MV-4-11 (cell line): ENCODE measurements around the gene RRAGD.

Experiments
- DNase-seq: peaks from one replicate; lab custom pipeline; 2025; lab: John Stamatoyannopoulos, UW

RRAGD gene

DNA sequence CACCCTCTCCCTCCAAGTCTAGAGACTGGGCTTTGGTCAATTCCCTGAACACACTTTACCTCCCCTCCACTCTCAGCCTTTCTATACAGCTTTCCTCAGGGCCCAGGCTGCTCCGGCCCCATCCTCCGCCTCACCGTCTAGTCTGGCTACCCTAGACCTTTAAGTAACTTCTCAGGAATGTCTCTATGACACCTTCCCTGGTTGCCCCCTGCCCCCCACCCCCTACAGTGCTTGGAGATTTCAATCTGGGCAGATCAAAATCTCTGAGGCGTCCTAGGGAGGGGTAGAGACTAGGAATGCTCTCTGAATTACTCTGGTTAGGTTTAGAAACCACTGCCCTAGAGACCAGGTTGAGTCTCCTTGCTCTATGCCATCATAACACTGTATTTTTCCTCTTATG is 65.6 kb downstream of the RRAGD start:
- DNase-seq = no peak

DNA sequence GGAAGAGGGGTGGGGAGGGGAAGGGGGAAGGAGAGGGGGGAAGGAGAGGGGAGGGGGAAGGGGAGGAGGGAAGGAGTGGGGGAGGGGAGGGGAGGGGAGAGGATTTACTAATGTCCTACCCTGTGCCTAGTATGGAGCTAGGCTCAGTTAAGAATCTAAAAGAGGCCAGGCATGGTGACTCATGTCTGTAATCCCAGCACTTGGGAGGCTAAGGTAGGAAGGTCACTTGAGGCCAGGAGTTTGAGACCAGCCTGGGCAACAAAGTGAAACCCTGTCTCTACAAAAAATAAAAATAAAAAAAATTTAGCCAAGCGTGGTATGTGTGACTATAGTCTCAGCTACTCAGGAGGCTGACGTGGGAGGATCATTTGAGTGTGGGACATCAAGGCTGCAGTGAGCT is 72.5 kb downstream of the RRAGD start:
- DNase-seq = no peak

DNA sequence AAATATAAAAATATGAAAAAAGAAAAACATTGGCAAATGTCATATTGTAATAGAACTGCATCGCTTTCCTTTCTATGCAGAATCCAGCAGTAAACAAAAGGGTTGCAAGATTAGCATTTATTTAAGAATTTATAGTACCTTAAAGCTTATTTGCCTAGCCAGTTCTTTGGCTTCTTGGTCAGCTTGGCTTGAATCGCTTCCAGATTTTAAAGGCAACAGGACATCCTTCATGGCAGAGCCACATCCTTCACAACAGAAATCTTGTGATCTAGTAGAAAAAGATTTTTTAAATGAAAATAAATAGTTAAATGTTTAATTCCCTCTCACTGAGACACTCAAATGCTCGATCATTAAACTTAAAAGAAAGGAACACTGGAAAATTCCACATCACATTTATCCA is 76.9 kb downstream of the RRAGD start:
- no peak for DNase-seq

DNA sequence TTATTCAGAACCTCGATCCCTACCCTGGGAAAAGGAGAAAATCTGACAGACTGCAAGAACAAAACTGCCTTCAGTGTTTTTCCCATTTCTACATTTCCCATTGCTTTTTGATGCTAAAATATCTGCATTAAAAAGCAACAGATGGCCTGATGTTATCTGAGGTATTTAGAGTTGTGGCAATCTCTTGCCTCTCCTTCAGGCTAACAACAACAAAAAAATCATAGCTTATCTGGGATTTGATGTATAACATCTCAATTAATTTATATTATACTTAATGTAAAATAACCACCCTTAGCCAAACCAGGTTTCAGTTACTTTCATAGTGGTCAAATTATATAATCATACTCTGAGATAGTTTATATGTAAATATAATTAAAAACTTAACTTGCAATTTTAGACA is 81.2 kb downstream of the RRAGD start:
- DNase-seq = no peak

DNA sequence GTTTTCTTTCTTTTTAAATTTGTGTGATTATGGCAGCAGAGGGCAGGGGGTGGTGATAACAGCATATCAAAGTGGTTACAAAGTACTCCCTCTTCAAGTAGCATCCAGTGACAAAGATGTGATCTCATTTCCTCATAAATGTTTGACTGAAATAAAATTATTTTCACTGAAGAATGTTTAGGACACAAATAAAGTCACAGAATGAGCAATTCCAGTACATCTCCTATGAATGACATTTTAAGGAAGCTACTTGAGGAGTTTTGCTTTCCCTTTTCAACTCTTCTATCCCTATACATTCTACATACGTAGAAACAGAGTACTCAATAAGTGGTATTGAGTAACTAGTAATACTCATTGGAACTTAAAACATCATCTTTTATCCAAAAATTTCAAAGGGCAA is 83.1 kb downstream of the RRAGD start:
- no peak for DNase-seq

DNA sequence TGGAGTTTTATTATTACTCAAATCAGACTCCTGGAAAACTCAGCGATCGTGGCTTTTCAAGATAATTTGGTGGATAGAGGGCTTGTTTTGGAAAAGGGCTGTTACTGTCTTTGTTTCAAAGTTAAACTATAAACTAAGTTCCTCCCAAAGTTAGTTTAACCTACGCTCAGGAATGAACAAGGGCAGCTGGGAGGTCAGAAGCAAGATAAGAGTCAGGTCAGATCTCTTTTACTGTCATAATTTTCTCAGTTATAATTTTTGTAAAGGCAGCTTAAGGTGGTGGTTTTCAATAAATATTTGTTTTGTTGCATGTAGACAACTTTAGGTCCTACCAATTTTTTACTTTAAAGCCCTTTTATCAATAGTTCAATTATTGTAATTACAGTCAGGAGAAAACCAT is 87.8 kb downstream of the RRAGD start:
- no peak for DNase-seq

DNA sequence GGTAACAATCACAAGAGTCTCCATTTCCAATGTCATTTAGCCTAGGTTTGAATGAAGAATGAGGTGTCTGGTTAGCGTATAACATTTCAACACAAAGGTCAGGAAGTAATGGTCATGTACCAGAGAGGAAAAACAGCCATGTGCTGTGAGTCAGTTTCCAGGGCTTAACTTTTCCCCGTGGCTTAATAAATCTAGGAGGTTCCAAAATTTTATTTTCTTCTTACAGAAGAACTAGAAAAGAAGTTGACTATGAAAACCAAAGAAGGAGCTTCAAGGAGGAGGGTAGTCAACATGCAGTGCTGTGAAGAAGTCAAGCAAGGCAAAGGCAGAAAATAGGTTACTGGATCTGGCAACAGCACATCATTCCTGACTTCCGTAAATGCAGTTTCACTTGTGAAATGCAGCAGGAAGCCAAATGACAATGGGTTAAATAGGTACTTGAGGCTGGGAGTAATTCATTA is 88.5 kb downstream of the RRAGD start:
- DNase-seq = peak; percentile 87

DNA sequence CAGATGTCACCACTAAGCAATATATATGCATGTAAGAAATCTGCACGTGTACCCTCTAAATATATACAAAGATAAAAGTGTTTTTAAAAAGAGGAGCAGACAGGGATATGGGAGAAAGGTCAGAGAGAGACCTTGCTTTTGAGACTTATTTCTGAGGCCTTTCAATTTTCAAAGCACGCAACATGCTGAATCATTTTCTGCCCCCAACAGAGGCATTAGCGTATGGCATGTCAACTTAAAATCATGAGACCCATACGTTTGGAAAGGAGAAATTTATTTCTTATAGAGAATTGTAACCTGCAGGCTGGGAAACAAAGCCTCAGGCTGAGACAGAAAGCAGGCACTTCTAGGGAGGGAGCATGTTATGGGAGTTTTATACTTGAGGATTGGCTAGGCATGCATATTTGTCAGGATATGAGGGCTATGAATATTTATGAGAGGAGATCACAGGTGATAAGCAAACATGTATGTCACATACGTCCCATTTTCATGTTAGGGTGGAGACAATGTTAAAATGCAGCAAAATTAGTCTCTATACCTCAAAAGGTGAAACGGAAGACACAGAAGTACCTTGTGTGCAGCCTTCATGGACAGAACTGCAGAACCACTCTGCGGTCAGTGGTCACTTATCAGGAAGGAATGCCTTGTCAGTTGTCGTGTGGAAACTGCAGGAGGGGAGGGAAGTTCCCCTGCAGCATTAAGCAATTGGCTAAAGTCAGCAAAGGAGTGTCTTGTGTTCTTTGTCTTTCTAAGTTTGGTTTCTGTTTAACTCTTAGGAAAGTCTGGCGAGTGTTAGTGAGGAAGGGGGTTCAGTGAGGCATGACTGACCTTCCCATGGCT is 90.7 kb downstream of the RRAGD start:
- peak; percentile 92 for DNase-seq

DNA sequence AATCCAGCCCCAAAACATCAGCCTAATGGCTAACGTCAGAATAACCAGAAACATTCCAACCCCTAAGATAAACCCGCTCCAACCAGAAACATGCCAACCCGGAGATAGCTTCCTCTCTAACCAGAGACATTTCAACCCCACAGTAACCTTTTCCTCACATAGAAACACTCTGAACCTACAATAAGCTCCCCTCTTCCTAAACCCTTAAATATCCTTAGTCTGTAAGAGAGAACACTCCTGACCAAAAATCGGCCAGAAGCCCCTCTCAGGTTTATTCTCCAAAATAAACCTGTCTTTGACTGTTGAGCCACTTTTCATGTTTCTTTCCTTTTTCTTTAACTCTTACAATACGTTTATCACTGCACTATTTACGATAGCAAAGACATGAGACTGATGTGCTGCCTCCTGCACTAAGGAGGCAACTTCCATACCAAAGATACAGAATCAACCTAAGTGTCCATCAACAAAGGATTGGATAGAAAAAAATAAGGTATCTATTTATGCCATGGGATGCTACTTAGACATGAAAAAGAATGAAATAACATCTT is 92.0 kb downstream of the RRAGD start:
- no peak for DNase-seq

DNA sequence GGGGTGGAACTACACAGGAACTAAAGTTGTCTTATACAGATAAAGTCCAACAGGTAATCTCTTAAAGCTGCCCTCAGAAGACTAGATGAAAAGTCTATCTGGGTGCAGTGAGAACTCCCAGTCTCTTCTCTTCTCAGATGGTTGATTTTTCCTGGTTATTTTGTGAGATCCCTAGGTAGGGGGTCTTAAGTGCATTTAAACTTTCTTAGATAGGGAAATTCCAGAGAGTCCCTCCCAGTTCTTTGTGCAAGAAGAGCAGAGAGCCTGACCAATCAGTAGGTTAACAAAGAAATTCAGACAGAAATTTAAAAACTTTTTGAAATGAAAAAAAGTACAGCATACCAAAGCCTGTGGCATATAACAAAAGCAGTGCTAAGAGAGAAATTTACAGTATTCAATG is 95.0 kb downstream of the RRAGD start:
- DNase-seq = no peak

DNA sequence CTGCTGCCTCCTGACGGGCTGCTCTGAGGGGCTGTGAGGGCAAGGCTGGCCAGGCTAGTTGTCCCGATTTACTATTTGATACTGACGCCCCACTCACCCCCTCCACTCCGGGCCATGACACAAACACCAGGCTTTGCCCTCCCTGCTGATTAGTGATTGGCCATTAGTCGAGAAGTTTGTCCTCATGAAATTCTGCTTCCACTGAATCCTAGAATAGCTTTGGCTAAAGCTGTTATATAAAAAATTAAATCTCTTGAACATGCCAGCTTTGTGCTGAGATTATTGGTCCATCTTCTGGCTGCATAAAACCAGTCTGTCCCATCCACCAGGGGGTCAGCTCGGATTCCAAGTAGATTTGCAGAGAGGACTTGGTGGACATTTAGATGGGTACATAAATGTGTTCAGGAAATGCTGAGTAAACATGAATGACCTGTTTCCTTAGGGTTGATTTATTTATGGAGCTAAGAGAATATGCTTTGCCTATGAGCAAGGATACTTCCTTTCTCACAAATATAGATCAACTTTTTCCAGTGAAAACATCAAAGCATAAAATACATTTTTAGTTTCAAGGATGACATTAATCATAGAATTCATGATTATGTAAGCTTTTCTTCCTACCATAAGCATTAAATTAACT is 96.7 kb downstream of the RRAGD start, which contains the start of gene GABRR2:
Gene GABRR2 (minus strand): TSS at position 51 of the 637 bp plus-strand sequence. CDS start 134 bp downstream, outside the sequence.
- DNase-seq = no peak

DNA sequence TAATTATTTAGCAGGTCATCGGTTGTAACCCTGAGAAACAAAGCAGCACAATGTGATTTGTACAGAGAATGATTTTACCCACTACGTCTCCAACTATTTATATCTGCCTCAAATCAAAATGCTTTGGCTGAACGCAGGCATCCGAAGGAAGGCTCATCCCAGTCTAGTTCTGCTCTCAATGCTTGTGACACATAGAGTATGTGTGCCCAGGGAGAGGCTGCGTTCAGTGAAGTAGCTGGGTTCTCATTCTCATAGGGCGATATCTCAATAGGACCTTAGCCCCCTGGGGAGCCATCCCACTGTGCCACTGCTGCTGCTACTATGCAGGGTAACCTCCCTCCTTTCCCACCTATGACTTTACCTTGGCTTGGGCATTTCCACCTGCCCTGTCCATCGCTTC is 97.4 kb downstream of the RRAGD start:
- no peak for DNase-seq
